SJSA1 (cell line): ENCODE results near the gene CHAC2. TPM values are rescaled to one million over a fixed set of nuclear protein-coding genes. Genes with fewer than 3 reads are reported as not detected.
"Not testable (repeated sequence)": the region's sequence is repeated elsewhere in the genome, so short reads cannot be mapped to it uniquely, and the experiment has no call there.

Source experiments
- DNase-seq, 2 experiments: peaks; one replicate each; pipeline ENCODE4 v3.0.0-alpha.2; 2015 to 2020; ENCODE audit warnings: low spot score in 2 of 2, low read depth in 1 of 2
- H3K27ac ChIP-seq: fragments of 250-450 bp; sonication (Bioruptor Pico); 2 replicates; pipeline ENCODE4 v1.5.1; 2020; ENCODE audit warnings: mild to moderate bottlenecking, moderate library complexity
- H3K27me3 ChIP-seq: fragments of 250-450 bp; sonication (Bioruptor Pico); replicated peaks from 2 replicates; pipeline ENCODE4 v1.5.1; 2020; ENCODE audit warnings: mild to moderate bottlenecking, moderate library complexity
- H3K36me3 ChIP-seq: fragments of 250-450 bp; sonication (Bioruptor Pico); 2 replicates; pipeline ENCODE4 v1.5.1; 2020; ENCODE audit warnings: mild to moderate bottlenecking
- H3K4me1 ChIP-seq: fragments of 250-450 bp; sonication (Bioruptor Pico); replicated peaks from 2 replicates; pipeline ENCODE4 v1.6.1; 2021; ENCODE audit warnings: mild to moderate bottlenecking
- H3K4me3 ChIP-seq: fragments of 250-450 bp; sonication (Bioruptor Pico); 2 replicates; pipeline ENCODE4 v1.5.1; 2020; ENCODE audit warnings: mild to moderate bottlenecking
- H3K9me3 ChIP-seq: fragments of 250-450 bp; sonication (Bioruptor Pico); replicated peaks from 2 replicates; pipeline ENCODE4 v1.5.1; 2020; ENCODE audit warnings: mild to moderate bottlenecking
- total RNA-seq: library from RNA; depleted of rRNA; stranded (reverse); fragments of >200 nt; shearing (Covaris generic); gene quantifications from 2 replicates; pipeline ENCODE4 v1.2.3, GENCODE V29; 2014

Gene CHAC2
- total RNA-seq, 1 experiment from 2014 or later = 19.2 TPM

DNA sequence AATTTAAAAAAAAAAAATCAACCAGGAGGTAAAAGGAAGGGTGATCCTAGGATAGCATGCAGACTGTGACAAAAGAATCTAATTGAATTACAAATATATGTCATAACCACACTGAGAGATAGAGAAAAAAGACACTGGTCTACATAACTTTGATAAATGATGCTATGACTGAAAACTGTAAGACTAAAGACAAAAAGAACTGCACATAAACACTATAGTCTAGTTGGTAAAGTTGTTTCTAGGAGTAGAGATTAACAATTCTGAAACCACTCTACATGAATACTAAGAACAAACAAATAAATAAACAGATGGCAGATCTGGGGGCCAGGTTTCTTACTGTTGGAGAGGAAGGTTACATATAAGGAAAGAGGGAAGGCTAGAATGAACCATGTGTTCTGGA is 14.6 kb upstream of the CHAC2 start:
- Histone ChIP-seq H3K4me1 (peaks cover 19% of the 10 kb centered on the region), H3K4me3 (no peak overlapping the region), H3K9me3 (no peaks in the 10 kb centered on the region), H3K27me3 (no peaks in the 10 kb centered on the region), H3K36me3 (peaks cover 17% of the 10 kb centered on the region), H3K27ac (no peak overlapping the region)
- DNase-seq = no peak

DNA sequence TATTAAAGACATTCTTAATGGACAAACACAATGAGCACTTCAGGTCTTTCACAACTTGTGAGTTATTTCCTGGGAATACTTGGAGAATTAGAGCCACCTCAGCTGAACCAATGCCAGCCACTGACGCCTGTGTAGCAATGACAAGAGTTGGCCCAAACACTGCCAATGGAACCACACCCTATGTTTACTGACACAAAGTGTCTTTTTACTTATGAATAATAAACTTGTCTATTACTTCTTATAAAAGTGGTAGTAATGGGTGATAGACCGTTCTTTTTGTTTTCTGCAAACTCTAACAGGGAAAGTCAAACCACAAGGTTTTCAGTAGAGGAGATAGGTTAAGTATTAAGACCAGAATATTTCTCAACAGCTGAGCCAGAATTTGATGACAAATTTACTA is 12.5 kb upstream of the CHAC2 start:
- Histone ChIP-seq H3K4me1 (peaks cover 19% of the 10 kb centered on the region), H3K27ac (no peak overlapping the region), H3K4me3 (no peak overlapping the region), H3K9me3 (no peaks in the 10 kb centered on the region), H3K36me3 (peaks cover 7% of the 10 kb centered on the region; the same call in 1 of the 2 replicates), H3K27me3 (no peaks in the 10 kb centered on the region)
- no peak for DNase-seq

DNA sequence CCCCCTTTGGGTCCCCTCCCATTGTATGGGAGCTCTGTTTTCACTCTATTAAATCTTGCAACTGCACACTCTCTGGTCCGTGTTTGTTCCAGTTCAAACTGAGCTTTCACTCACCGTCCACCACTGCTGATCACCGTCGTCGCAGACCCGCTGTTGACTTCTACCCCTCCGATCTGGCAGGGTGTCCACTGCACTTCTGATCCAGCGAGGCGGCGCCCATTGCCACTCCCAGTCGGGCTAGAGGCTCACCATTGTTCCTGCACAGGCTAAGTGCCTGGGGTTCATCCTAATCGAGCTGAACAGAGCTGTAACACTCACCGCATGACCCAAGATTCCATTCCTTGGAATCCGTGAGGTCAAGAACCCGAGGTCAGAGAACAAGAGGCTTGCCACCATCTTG is 11.0 kb upstream of the CHAC2 start:
- H3K36me3 ChIP-seq = peaks cover 9% of the 10 kb centered on the region; the same call in 1 of the 2 replicates

DNA sequence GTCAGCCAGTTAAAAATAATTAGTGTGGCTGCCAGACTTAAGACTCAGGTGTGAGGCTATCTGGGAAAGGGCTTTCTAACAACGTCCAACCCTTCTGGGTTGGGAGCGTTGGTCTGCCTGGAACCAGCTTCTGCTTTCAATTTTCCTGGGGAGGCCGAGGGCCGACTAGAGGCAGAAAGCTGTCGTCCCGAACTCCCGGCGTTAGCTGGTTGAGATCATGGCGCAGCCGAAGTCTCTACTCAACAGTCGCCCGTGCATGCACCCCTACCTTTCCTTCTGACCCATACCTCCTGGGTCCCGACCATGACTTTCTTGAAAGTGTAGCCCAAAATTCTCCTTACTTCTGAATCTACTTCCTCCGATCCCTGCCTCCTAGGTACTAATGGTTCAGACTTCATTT is 10.4 kb upstream of the CHAC2 start:
- not testable (repeated sequence) for H3K9me3 ChIP-seq, H3K4me1 ChIP-seq, H3K27ac ChIP-seq, H3K27me3 ChIP-seq, H3K4me3 ChIP-seq, DNase-seq
- H3K36me3 ChIP-seq = peaks cover 13% of the 10 kb centered on the region; the same call in 1 of the 2 replicates

More for the DNA sequence above, 11.0 kb upstream of the CHAC2 start:
- no peaks in the 10 kb centered on the region for H3K27me3 ChIP-seq
- no peak for DNase-seq
- no peak overlapping the region for H3K4me3 ChIP-seq
- peaks cover 13% of the 10 kb centered on the region for H3K4me1 ChIP-seq
- no peak overlapping the region for H3K27ac ChIP-seq
- H3K9me3 ChIP-seq = no peaks in the 10 kb centered on the region

DNA sequence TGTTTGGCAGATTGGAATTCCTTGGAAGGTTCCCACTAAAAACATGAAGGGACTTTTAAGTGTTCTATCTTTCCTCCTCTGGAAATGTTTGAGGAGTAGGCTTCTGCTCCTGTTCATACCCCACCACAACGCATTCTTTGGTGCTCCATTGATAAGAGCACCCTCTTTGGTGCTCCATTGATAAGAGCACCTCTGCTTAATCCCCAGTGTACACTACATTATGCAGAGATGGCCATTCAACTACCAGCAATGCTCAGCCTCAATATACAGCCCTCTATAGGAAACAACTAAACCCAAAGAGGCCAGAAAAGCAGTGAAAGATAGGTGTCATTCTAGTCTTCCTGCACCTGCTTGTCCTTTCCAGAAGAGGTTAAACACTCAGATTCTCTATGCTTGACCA is 1.8 kb upstream of the CHAC2 start:
- Histone ChIP-seq H3K4me3 (no peak overlapping the region), H3K9me3 (no peaks in the 10 kb centered on the region), H3K4me1 (peaks cover 4% of the 10 kb centered on the region), H3K27me3 (no peaks in the 10 kb centered on the region), H3K27ac (no peak overlapping the region), H3K36me3 (peaks cover 24% of the 10 kb centered on the region)
- no peak for DNase-seq

DNA sequence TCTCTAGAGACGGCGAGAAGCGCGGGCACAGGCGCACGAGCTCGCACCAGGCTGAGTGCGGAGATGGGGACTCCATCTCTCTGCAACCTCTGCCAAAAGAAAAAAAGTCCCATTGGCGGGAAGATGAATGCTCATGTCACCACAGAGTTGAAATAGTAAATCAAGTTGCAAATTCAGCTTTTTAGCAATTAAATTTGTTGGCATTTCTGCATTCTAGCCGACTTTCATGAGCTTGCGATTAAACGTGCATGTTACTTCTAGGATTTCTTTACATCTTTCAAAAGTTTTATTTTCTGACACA is 588 bp downstream of the CHAC2 start:
- no peaks in the 10 kb centered on the region for H3K27me3 ChIP-seq
- peaks cover 13% of the 10 kb centered on the region for H3K36me3 ChIP-seq
- H3K27ac ChIP-seq = no peak overlapping the region
- no peaks in the 10 kb centered on the region for H3K9me3 ChIP-seq
- peak in 1 of 2 experiments; percentile 48 for DNase-seq
- H3K4me1 ChIP-seq = peaks cover 4% of the 10 kb centered on the region
- H3K4me3 ChIP-seq = peak overlapping the region; percentile 57

DNA sequence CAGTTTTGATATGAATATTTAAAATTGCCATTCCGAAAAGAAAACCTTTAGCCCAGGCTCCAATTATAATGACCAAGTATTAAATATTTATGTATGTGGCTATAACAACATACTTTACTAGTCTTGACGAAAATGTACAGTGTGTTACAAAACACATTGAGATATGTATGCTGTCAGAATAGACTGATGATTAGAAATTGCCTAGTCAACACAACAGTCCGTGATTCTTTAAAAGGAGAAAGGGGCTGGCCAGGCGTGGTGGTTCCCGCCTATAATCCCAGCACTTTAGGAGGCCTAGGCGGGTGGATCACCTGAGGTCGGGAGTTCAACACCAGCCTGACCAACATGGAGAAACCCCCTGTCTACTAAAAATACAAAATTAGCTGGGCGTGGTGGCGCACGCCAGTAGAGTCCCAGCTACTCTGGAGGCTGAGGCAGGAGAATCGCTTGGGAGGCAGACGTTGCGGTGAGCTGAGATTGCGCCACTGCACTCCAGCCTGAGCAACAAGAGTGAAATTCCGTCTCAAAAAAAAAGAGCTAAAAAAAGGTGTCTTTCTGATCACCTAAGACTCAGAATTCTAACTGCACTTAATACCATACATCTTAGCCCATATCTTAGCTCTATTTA is 1.8 kb downstream of the CHAC2 start:
- no peaks in the 10 kb centered on the region for H3K9me3 ChIP-seq
- peaks cover 4% of the 10 kb centered on the region for H3K4me1 ChIP-seq
- H3K4me3 ChIP-seq = no peak overlapping the region
- DNase-seq = no peak
- H3K27ac ChIP-seq = no peak overlapping the region
- no peaks in the 10 kb centered on the region for H3K27me3 ChIP-seq
- peaks cover 9% of the 10 kb centered on the region for H3K36me3 ChIP-seq

DNA sequence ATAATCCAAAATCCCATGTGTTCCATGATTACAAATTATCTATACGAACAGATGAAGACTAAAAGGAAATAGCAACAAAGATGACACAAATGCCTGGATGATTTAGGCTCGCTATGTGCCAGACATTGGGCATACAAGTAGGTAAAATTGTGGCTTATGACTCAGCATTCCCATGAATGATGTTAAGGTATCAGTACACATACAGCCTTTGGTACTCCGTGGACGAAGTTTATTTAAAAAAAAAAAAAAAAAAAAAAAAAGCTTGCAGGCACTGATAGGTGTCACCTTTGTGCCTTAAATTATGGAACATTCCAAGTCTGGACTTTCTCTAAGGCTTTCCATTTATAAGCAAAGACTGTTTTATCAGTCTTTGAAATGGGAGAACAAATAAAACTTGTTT is 2.7 kb downstream of the CHAC2 start:
- no peak overlapping the region for H3K4me3 ChIP-seq
- H3K27me3 ChIP-seq = no peaks in the 10 kb centered on the region
- no peak overlapping the region for H3K27ac ChIP-seq
- no peaks in the 10 kb centered on the region for H3K9me3 ChIP-seq
- peaks cover 4% of the 10 kb centered on the region for H3K4me1 ChIP-seq
- no peak for DNase-seq
- peaks cover 6% of the 10 kb centered on the region for H3K36me3 ChIP-seq

DNA sequence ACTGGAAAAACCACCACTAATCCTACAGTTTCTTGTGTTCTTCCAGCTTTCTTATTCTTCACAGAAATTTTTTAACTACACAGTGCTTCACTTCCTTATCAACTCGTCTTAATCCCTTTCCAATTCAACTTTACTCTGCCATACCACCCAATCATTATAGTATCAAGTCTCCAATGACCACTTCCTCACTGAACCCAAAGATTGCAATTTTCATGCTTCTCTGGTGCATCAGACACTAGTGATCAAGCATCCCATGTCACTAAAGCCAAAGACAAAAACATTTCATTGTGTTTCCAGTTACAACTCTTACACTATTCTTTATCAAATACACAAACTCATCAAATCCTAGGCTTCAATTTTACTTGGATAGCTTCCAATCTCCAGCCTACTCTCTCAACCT is 9.5 kb downstream of the CHAC2 start:
- no peaks in the 10 kb centered on the region for H3K9me3 ChIP-seq
- H3K4me1 ChIP-seq = no peaks in the 10 kb centered on the region
- DNase-seq = no peak
- no peak overlapping the region for H3K27ac ChIP-seq
- no peak overlapping the region for H3K4me3 ChIP-seq
- no peaks in the 10 kb centered on the region for H3K27me3 ChIP-seq
- H3K36me3 ChIP-seq = peaks cover 40% of the 10 kb centered on the region

DNA sequence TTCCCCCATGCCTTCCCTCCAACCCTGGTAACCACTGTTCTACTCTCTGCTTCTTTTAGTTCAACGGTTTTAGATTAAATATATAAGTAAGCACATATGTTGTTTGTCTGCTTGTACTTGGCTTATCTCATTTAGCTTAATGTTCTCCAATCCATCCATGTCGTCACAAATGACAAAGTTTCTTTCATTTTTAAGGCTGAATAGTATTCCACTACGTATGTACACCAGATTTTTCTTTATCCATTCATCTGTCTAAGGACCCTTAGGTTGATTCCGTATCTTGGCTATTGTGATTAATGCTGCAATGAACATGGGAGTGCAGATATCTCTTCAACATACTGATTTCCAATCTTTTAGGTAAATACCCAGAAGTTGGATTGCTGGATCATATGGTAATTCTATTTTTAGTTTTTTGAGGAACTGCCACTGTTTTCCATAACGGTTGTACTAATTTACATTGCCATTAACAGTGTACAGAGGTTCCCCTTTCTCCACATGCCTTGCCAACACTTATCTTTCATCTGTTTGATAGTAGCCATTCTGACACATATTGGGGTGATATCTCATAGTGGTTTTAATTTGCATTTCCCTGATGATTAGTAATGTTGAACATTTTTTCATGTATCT is 11.0 kb downstream of the CHAC2 start:
- Histone ChIP-seq H3K4me3 (no peak overlapping the region), H3K27ac (no peak overlapping the region), H3K27me3 (no peaks in the 10 kb centered on the region), H3K36me3 (peaks cover 40% of the 10 kb centered on the region), H3K9me3 (no peaks in the 10 kb centered on the region), H3K4me1 (no peaks in the 10 kb centered on the region)
- no peak for DNase-seq

DNA sequence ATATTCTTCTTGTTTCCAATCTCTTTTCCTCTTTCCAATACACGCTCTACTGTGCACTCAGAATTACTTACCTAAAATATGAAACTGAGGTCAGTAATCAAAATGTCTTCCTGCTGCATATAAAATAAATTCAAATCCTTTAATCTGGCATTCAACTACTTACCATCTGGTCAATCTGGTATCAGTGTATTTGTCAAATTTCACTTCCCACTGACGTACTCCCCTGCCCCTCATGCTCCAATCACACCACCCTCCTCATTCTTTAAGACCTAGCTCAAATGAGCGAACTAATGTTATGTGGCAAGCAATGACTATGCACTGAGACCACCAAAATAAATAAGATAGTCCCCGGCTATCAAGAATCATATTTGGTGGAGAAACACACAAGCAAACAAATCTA is 12.5 kb downstream of the CHAC2 start:
- peaks cover 34% of the 10 kb centered on the region for H3K36me3 ChIP-seq
- H3K4me1 ChIP-seq = no peaks in the 10 kb centered on the region; the same call in 1 of the 2 replicates
- no peaks in the 10 kb centered on the region for H3K27me3 ChIP-seq
- no peak for DNase-seq
- H3K27ac ChIP-seq = no peak overlapping the region
- no peaks in the 10 kb centered on the region for H3K9me3 ChIP-seq
- no peak overlapping the region for H3K4me3 ChIP-seq

DNA sequence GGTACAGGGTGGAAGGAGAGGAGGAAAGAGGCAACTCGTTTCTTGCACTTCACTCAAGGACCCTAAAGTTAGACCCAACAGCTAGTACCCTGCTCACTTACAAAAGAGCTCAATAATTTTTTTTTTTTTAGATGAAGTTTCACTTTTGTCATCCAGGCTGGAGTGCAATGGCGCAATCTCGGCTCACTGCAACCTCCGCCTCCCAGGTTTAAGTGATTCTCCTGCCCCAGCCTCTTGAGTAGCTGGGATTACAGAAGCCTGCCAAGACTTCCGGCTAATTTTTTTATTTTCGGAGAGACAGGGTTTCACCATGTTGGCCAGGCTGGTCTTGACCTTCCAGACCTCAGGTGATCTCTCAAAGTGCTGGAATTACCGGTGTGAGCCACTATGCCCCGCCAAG is 15.1 kb downstream of the CHAC2 start:
- no peak overlapping the region for H3K27ac ChIP-seq
- H3K27me3 ChIP-seq = no peaks in the 10 kb centered on the region
- no peak for DNase-seq
- H3K9me3 ChIP-seq = no peaks in the 10 kb centered on the region
- H3K4me1 ChIP-seq = peaks cover 5% of the 10 kb centered on the region; the same call in 1 of the 2 replicates
- H3K36me3 ChIP-seq = peaks cover 32% of the 10 kb centered on the region
- H3K4me3 ChIP-seq = no peak overlapping the region

DNA sequence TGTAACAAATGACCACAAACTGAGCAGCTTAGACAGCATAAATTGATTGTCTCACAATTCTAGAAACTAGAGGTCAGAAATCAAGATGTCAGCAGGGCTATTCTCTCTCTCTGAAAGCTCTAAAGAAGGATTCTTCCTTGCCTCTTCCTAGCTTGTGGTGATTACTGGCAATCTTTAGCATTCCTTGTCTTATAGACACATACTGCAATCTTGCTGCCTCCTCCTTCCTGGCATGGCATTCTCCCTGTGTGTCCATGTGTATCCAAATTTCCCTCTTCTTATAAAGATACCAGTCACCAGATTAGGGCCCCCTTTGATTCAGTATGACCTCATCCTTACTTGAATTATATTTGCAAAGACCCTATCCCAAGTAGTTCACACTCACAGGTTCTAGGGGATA is 16.8 kb downstream of the CHAC2 start:
- no peak for DNase-seq
- Histone ChIP-seq H3K27me3 (no peaks in the 10 kb centered on the region), H3K9me3 (no peaks in the 10 kb centered on the region), H3K4me1 (peaks cover 5% of the 10 kb centered on the region; the same call in 1 of the 2 replicates), H3K4me3 (no peak overlapping the region), H3K27ac (no peak overlapping the region), H3K36me3 (peaks cover 23% of the 10 kb centered on the region)

DNA sequence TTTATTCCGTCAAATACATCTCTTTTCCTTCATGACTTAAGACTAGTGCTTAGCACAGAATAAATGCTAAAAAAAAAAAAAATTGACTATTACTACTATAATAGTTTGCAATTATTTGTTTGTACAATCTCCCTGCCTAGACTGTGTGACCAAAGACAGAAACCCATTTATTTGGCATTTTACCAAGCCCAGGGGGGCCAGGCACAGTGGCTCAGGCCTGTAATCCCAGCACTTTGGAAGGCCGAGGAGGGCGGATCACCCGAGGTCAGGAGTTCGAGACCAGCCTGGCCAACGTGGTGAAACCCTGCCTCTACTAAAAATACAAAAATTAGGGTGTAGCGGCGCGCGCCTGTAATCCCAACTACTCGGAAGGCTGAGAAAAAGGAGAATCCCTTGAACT is 17.8 kb downstream of the CHAC2 start:
- DNase-seq = no peak
- Histone ChIP-seq H3K27ac (no peak overlapping the region), H3K4me1 (peaks cover 5% of the 10 kb centered on the region; the same call in 1 of the 2 replicates), H3K9me3 (no peaks in the 10 kb centered on the region), H3K27me3 (no peaks in the 10 kb centered on the region), H3K36me3 (peaks cover 15% of the 10 kb centered on the region), H3K4me3 (peak overlapping the region; percentile 77)

DNA sequence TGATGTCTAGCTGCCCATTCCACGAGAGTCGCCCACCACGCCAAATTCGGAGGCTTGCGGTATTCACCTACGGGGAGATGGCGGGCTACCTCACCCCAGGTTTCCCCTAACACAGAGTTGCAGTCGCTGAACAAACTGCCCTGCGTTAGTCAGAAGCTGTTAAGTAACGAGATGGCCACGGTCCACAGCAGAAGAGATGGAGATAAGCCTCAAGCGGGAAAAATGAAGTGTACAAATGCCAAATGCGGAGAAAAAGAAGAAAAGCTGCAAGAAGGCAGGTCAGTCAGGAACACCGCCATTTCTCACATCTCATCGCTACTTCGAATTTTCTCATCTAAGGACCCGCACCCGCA is 18.7 kb downstream of the CHAC2 start:
- DNase-seq = no peak
- H3K9me3 ChIP-seq = no peaks in the 10 kb centered on the region
- peaks cover 5% of the 10 kb centered on the region; the same call in 1 of the 2 replicates for H3K4me1 ChIP-seq
- no peaks in the 10 kb centered on the region for H3K27me3 ChIP-seq
- H3K4me3 ChIP-seq = peak overlapping the region; percentile 77
- peak overlapping the region; percentile 80 for H3K27ac ChIP-seq
- peaks cover 14% of the 10 kb centered on the region for H3K36me3 ChIP-seq
